H9 (cell line): ENCODE data around the gene TACC2. TPM values are rescaled to one million over a fixed set of nuclear protein-coding genes. Genes with fewer than 3 reads are reported as not detected.

Experiments
- DNase-seq: peaks from one replicate; pipeline ENCODE4 v3.0.0-alpha.2; 2017
- H2AFZ ChIP-seq: one replicate; pipeline ENCODE4 v1.6.1; 2013; ENCODE audit warnings: mild to moderate bottlenecking, low read length, control low read depth, moderate library complexity
- H2AK5ac ChIP-seq: 2 replicates; pipeline ENCODE4 v1.6.1; 2013; ENCODE audit warnings: low read length, control low read depth, mixed read lengths; ENCODE audit not compliant: insufficient read length
- H2BK120ac ChIP-seq: one replicate; pipeline ENCODE4 v1.6.1; 2013; ENCODE audit warnings: low read depth, mild to moderate bottlenecking, low read length, control low read depth, inconsistent platforms; ENCODE audit not compliant: poor library complexity, severe bottlenecking
- H2BK12ac ChIP-seq: 2 replicates; pipeline ENCODE4 v1.6.1; 2013; ENCODE audit warnings: low read length, control low read depth, mixed read lengths, low read depth; ENCODE audit not compliant: insufficient read length
- H2BK15ac ChIP-seq: 2 replicates; pipeline ENCODE4 v1.6.1; 2013; ENCODE audit warnings: low read depth, low read length, control low read depth
- H2BK20ac ChIP-seq: one replicate; pipeline ENCODE4 v1.6.1; 2013; ENCODE audit warnings: low read depth, mild to moderate bottlenecking, low read length, control low read depth, inconsistent platforms; ENCODE audit not compliant: poor library complexity, severe bottlenecking
- H2BK5ac ChIP-seq: 2 replicates; pipeline ENCODE4 v1.6.1; 2013; ENCODE audit warnings: low read length, control low read depth, mixed read lengths; ENCODE audit not compliant: insufficient read length
- H3K14ac ChIP-seq: 2 replicates; pipeline ENCODE4 v1.6.1; 2013; ENCODE audit warnings: low read length, control low read depth; ENCODE audit not compliant: insufficient read depth
- H3K18ac ChIP-seq: 2 replicates; pipeline ENCODE4 v1.6.1; 2013; ENCODE audit warnings: low read depth, mild to moderate bottlenecking, mixed read lengths, low read length, control low read depth; ENCODE audit not compliant: insufficient read length
- H3K23ac ChIP-seq: 2 replicates; pipeline ENCODE4 v1.6.1; 2013; ENCODE audit warnings: low read length, control low read depth, mixed read lengths, low read depth; ENCODE audit not compliant: insufficient read length
- H3K23me2 ChIP-seq: 2 replicates; pipeline ENCODE4 v1.6.1; 2013; ENCODE audit warnings: low read depth, mild to moderate bottlenecking, mixed read lengths, low read length, control low read depth; ENCODE audit not compliant: insufficient read length, poor library complexity, severe bottlenecking
- H3K27ac ChIP-seq: 2 replicates; pipeline ENCODE4 v1.5.1; 2013; ENCODE audit warnings: low read length, control low read depth, mixed read lengths, low read depth; ENCODE audit not compliant: insufficient read length
- H3K27me3 ChIP-seq: 2 replicates; pipeline ENCODE4 v1.6.1; 2013; ENCODE audit warnings: low read length, control low read depth, inconsistent platforms; ENCODE audit not compliant: insufficient read depth
- H3K4ac ChIP-seq: 2 replicates; pipeline ENCODE4 v1.6.1; 2013; ENCODE audit warnings: low read depth, mild to moderate bottlenecking, control low read depth, inconsistent platforms, low read length, moderate library complexity
- H3K4me1 ChIP-seq: 2 replicates; pipeline ENCODE4 v1.6.1; 2013; ENCODE audit warnings: low read length, control low read depth, inconsistent platforms; ENCODE audit not compliant: insufficient read depth
- H3K4me2 ChIP-seq: 2 replicates; pipeline ENCODE4 v1.6.1; 2013; ENCODE audit warnings: low read length, control low read depth, mixed read lengths; ENCODE audit not compliant: insufficient read length, insufficient read depth
- H3K56ac ChIP-seq: 2 replicates; pipeline ENCODE4 v1.6.1; 2013; ENCODE audit warnings: low read depth, mild to moderate bottlenecking, mixed read lengths, low read length, control low read depth; ENCODE audit not compliant: insufficient read length
- H3K79me1 ChIP-seq: 2 replicates; pipeline ENCODE4 v1.6.1; 2013; ENCODE audit warnings: low read depth, mild to moderate bottlenecking, moderate library complexity, low read length, control low read depth, inconsistent platforms; ENCODE audit not compliant: insufficient read depth, poor library complexity, severe bottlenecking
- H3K79me2 ChIP-seq: 2 replicates; pipeline ENCODE4 v1.6.1; 2013; ENCODE audit warnings: low read length, control low read depth, inconsistent platforms; ENCODE audit not compliant: insufficient read depth
- H3K9ac ChIP-seq: 2 replicates; pipeline ENCODE4 v1.6.1; 2013; ENCODE audit warnings: low read length, control low read depth, mixed read lengths; ENCODE audit not compliant: insufficient read length; ENCODE audit errors: extremely low read depth
- H3K9me3 ChIP-seq: one replicate; pipeline ENCODE4 v1.6.1; 2013; ENCODE audit warnings: low read depth, low read length, inconsistent platforms; ENCODE audit not compliant: control insufficient read depth
- H3T11ph ChIP-seq: one replicate; pipeline ENCODE4 v1.6.1; 2013; ENCODE audit warnings: mild to moderate bottlenecking, low read length, control low read depth, inconsistent platforms
- H4K20me1 ChIP-seq: one replicate; pipeline ENCODE4 v1.6.1; 2013; ENCODE audit not compliant: control insufficient read depth, insufficient read length, insufficient read depth
- H4K5ac ChIP-seq: 2 replicates; pipeline ENCODE4 v1.6.1; 2013; ENCODE audit warnings: low read depth, mild to moderate bottlenecking, mixed read lengths, low read length, control low read depth; ENCODE audit not compliant: insufficient read length
- H4K8ac ChIP-seq: replicated peaks from 2 replicates; pipeline ENCODE4 v1.6.1; 2013; ENCODE audit warnings: low read length, control low read depth, mixed read lengths, low read depth; ENCODE audit not compliant: insufficient read length
- H4K91ac ChIP-seq: 2 replicates; pipeline ENCODE4 v1.6.1; 2013; ENCODE audit warnings: low read depth, mild to moderate bottlenecking, moderate library complexity, mixed read lengths, low read length, control low read depth; ENCODE audit not compliant: insufficient read length
- H3K27ac Mint-ChIP-seq, 3 experiments: 2 replicates in 2 of 3; 3 replicates in 1 of 3; pipeline ENCODE4 v1.8.0; 2020 to 2021; ENCODE audit warnings: mixed read lengths in 3 of 3, mild to moderate bottlenecking in 1 of 3, moderate library complexity in 1 of 3
- H3K27me3 Mint-ChIP-seq: 2 replicates; pipeline ENCODE4 v1.8.0; 2021; ENCODE audit warnings: low read depth, mild to moderate bottlenecking, moderate library complexity, mixed read lengths
- H3K36me3 Mint-ChIP-seq, 3 experiments: 2 replicates in 2 of 3; 3 replicates in 1 of 3; pipeline ENCODE4 v1.8.0; 2020 to 2021; ENCODE audit warnings: low read depth in 3 of 3, mixed read lengths in 3 of 3; ENCODE audit not compliant: insufficient read depth in 1 of 3
- H3K4me1 Mint-ChIP-seq, 2 experiments: 2 replicates each; pipeline ENCODE4 v1.8.0; 2020; ENCODE audit warnings: mixed read lengths in 2 of 2
- H3K4me3 Mint-ChIP-seq, 2 experiments: 2 replicates in 1 of 2; 3 replicates in 1 of 2; pipeline ENCODE4 v1.8.0; 2020 to 2021; ENCODE audit warnings: mild to moderate bottlenecking in 2 of 2, mixed read lengths in 2 of 2, moderate library complexity in 1 of 2
- H3K9me3 Mint-ChIP-seq, 2 experiments: 2 replicates in 1 of 2; 3 replicates in 1 of 2; pipeline ENCODE4 v1.8.0; 2020; ENCODE audit warnings: mild to moderate bottlenecking in 2 of 2, mixed read lengths in 2 of 2, moderate library complexity in 1 of 2
- WGBS: extraction: QIAGEN DNeasy Blood & Tissue Kit; methylation state at CpG from one replicate; pipeline ENCODE4 v1.1.7; 2013; ENCODE audit warnings: missing lambda C conversion rate, low lambda C conversion rate, mixed read lengths; ENCODE audit not compliant: insufficient read length; ENCODE audit errors: extremely low coverage; 5-methylcytosine and 5-hydroxymethylcytosine counted together
- long read RNA-seq: library from polyadenylated mRNA; unstranded; transcript quantifications from one replicate; pipeline ENCODE4 v2.0.0, GENCODE V29; 2020
- total RNA-seq: library from RNA; stranded (reverse); gene quantifications from 2 replicates; pipeline ENCODE4 v1.2.1, GENCODE V29; 2021
- TF ChIP-seq, protein P1 (sequence below): fragments of 200-600 bp; sonication (generic); conservative IDR thresholded peaks from 3 replicates; pipeline ENCODE4 v1.8.0; 2021; ENCODE audit warnings: antibody characterized with exemption, mild to moderate bottlenecking

The TACC2 gene
- 54.8 and 58.1 TPM in 2 replicates for total RNA-seq
- long read RNA-seq, transcript TACC2-205 (13 exons, 3,281 nt), result major isoform, 27 of 95 reads
- long read RNA-seq, partial matches to known transcripts, result 23 of 95 reads
- long read RNA-seq, other reads (novel, unspliced or antisense), result 45 of 95 reads

DNA sequence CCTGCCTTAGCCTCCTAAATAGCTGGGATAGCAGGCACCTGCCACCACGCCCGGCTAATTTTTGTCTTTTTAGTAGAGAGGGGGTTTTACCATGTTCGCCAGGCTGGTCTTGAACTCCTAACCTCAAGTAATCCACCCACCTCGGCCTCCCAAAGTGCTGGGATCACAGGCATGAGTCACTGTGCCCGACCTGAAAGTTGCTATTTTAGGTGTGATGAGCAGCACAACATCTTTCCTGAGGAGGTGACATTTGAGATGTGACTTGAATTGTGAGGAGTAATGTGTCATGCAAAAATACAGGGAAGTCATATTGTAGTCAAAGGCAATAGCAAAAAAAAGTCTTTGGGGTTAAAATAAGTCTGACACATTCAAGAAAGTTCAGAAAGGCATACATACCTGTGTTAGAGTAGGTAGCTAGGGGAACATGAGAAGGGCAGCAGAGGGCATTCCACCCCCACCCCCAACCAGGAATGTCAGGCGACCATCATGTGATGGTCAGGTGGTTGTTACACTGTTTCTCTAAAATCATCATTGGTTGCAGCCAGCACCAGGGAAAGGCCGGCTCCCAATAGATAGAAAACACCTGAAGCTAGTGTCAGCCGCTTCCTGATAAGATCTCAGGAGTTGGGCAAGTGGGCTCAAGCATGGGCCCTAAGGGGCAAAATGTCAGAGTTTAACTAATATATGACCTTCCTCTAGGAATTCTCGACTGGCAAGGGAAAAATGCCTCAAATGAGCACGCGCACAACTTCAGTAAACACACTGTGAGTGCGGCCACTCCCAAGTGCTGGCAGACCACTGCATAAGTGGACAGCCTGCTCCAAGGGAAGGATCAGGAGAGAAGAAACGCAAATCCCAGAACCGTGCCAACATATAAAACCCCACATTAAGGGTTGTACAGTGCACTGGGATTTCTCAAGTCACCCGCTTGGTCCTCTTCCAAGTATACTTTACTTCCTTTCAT is at the start of gene TACC2:
TACC2 (plus strand) TSS at position 803 of the 964 bp plus-strand sequence. CDS start 32,819 bp downstream, outside the sequence.
- H2AK5ac ChIP-seq, result no peak within 1 kb of the TSS
- peaks cover 25 to 27% of the 10 kb centered on the region in 2 experiments for H3K9me3 Mint-ChIP-seq
- H3K23me2 ChIP-seq, result no peaks in the 10 kb centered on the region
- no peaks in the 10 kb centered on the region for H3K79me1 ChIP-seq
- H2BK15ac ChIP-seq, result no peak within 1 kb of the TSS; the same call in 1 of the 2 replicates
- no peak within 1 kb of the TSS for H4K8ac ChIP-seq
- H3K27me3 ChIP-seq, result no peaks in the 10 kb centered on the region
- H3T11ph ChIP-seq, result no peak within 1 kb of the TSS
- H3K14ac ChIP-seq, result no peak within 1 kb of the TSS
- no peak within 1 kb of the TSS for H3K9ac ChIP-seq
- no peak within 1 kb of the TSS for H2BK12ac ChIP-seq
- peaks cover 10 to 22% (median 13%) of the 10 kb centered on the region in 3 experiments for H3K36me3 Mint-ChIP-seq
- no peaks in the 10 kb centered on the region for H3K79me2 ChIP-seq
- no peaks in the 10 kb centered on the region for H3K4me1 ChIP-seq
- no peak within 1 kb of the TSS for H4K91ac ChIP-seq
- no peak within 1 kb of the TSS for H3K18ac ChIP-seq
- H3K4me1 Mint-ChIP-seq, result peaks cover 7 to 9% of the 10 kb centered on the region in 2 experiments
- no peak within 1 kb of the TSS for H3K4me3 Mint-ChIP-seq
- H4K20me1 ChIP-seq, result no peaks in the 10 kb centered on the region
- no peak within 1 kb of the TSS for H2BK5ac ChIP-seq
- H2BK120ac ChIP-seq, result no peak within 1 kb of the TSS
- H3K4me2 ChIP-seq, result no peak within 1 kb of the TSS
- H3K9me3 ChIP-seq, result peaks cover 9% of the 10 kb centered on the region
- H3K27me3 Mint-ChIP-seq, result no peaks in the 10 kb centered on the region
- TF ChIP-seq, protein P1, sequence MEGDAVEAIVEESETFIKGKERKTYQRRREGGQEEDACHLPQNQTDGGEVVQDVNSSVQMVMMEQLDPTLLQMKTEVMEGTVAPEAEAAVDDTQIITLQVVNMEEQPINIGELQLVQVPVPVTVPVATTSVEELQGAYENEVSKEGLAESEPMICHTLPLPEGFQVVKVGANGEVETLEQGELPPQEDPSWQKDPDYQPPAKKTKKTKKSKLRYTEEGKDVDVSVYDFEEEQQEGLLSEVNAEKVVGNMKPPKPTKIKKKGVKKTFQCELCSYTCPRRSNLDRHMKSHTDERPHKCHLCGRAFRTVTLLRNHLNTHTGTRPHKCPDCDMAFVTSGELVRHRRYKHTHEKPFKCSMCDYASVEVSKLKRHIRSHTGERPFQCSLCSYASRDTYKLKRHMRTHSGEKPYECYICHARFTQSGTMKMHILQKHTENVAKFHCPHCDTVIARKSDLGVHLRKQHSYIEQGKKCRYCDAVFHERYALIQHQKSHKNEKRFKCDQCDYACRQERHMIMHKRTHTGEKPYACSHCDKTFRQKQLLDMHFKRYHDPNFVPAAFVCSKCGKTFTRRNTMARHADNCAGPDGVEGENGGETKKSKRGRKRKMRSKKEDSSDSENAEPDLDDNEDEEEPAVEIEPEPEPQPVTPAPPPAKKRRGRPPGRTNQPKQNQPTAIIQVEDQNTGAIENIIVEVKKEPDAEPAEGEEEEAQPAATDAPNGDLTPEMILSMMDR, result no peak
- peak within 1 kb of the TSS; percentile 59 for H2AFZ ChIP-seq
- no CpG with 5 or more reads among the region's 15 CpGs for WGBS
- no peak within 1 kb of the TSS for H4K5ac ChIP-seq
- H3K4ac ChIP-seq, result no peak within 1 kb of the TSS
- H3K27ac Mint-ChIP-seq, result no peak within 1 kb of the TSS
- no peak for DNase-seq
- H3K56ac ChIP-seq, result no peak within 1 kb of the TSS
- no peak within 1 kb of the TSS for H3K27ac ChIP-seq
- H2BK20ac ChIP-seq, result no peak within 1 kb of the TSS
- no peak within 1 kb of the TSS for H3K23ac ChIP-seq
